Prostate gland (tissue), 2 donors: ENCODE data around the gene CDC42. TPM values are rescaled to one million over a fixed set of nuclear protein-coding genes. Genes with fewer than 3 reads are reported as not detected.

Experiments
- DNase-seq: peaks from one replicate; pipeline ENCODE4 v3.0.0-alpha.2; 2019; ENCODE audit warnings: low spot score
- H3K27ac ChIP-seq, 2 donors: fragments of 200-600 bp; sonication (generic); 2 replicates each; pipeline ENCODE4 v1.5.1; 2017 to 2019
- H3K27me3 ChIP-seq: fragments of 200-600 bp; sonication (generic); replicated peaks from 2 replicates; pipeline ENCODE4 v1.5.1; 2019; ENCODE audit not compliant: insufficient read depth
- H3K36me3 ChIP-seq, 2 donors: fragments of 200-600 bp; sonication (generic); 1 replicate in 1 of 2; 2 replicates in 1 of 2; pipeline versions ENCODE4 v1.5.1 to v1.8.1; 2017 to 2019
- H3K4me1 ChIP-seq: fragments of 200-600 bp; sonication (generic); replicated peaks from 2 replicates; pipeline ENCODE4 v1.5.1; 2019
- H3K4me3 ChIP-seq, 2 donors: fragments of 200-600 bp; sonication (generic); 2 replicates each; pipeline ENCODE4 v1.5.1; 2017 to 2019
- H3K9me3 ChIP-seq: fragments of 200-600 bp; sonication (generic); 2 replicates; pipeline ENCODE4 v1.5.1; 2017
- POLR2A ChIP-seq: fragments of 450-650 bp; IDR thresholded peaks from one replicate; pipeline ENCODE4 v1.6.1; 2016; ENCODE audit warnings: antibody characterized with exemption, mild to moderate bottlenecking
- POLR2AphosphoS5 ChIP-seq: sonication (generic); formaldehyde crosslinking; IDR thresholded peaks from one replicate; pipeline ENCODE4 v1.6.1; 2017; ENCODE audit warnings: antibody characterized with exemption
- WGBS: methylation state at CpG from one replicate; pipeline ENCODE4 v1.1.5; 2018; 5-methylcytosine and 5-hydroxymethylcytosine counted together
- intact Hi-C: fragments of 100-400 bp; cut with DNase I; formaldehyde crosslinking; loops from one replicate; pipeline ENCODE4 v1.14.2; 2022
- total RNA-seq, 2 donors: library from RNA; depleted of rRNA; stranded (reverse); fragments of >200 nt; gene quantifications; one replicate each; pipeline ENCODE4 v1.1.0, GENCODE V29; 2016
- TF ChIP-seq, protein P1 (sequence below), 4 experiments: fragments of 200-600 bp in 2 of 4; fragments of 450-650 bp in 2 of 4; sonication (generic) in 2 of 4; IDR thresholded peaks; 1 replicate in 3 of 4; 2 replicates in 1 of 4; pipeline ENCODE4 v1.5.1; 2016 to 2019; ENCODE audit warnings: antibody characterized with exemption in 4 of 4, mild to moderate bottlenecking in 2 of 4, moderate library complexity in 2 of 4

CDC42 gene
- total RNA-seq, 2 donors from 2014 or later = 164 to 182 TPM

DNA sequence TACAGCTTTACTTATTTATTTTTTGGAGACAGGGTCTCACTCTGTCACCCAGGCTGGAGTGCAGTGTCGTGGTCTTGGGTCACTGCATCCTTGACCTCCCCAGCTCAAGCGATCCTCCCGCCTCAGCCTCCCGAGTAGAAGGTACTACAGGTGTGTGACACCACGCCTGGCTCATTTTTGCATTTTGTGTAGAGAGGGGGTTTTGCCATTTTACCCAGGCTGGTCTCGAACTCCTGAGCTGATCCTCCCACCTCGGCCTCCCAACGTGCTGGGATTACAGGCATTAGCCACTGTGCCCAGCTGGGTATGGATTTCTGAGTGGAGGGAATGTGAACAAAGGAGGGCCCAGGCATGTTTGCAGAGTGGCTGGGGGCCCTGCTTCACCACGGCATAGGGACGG is 46.2 kb downstream of the CDC42 start:
- 89% methylated on average over 10 of the region's 10 CpGs for WGBS

DNA sequence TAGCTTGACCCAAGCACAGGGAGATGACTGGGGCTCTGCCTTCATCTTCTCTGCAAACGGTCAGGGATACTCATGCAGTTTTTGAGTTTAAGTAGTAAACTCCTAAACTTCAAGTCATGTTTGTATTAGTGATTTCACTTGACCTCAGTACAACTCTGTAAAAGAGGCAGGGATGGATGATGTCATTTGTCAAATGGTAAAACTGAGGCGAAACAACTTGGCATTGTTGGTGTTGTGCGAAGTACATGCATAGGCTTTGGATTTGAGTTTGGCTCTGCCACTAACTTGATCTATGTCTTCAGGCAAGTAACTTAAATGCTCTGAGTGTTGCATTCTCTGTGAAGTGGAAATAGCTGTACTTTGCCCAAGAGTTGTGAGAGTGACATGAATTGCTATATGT is 47.7 kb downstream of the CDC42 start:
- Histone ChIP-seq H3K36me3 (no peaks in the 10 kb centered on the region), H3K4me3 (no peak overlapping the region), H3K9me3 (no peaks in the 10 kb centered on the region), H3K4me1 (no peaks in the 10 kb centered on the region), H3K27ac (no peak overlapping the region), H3K27me3 (no peaks in the 10 kb centered on the region)
- intact Hi-C loops = loop anchor here (10.0 kb wide), 1 partner anchor 545 kb away; the partner anchor contains the start of gene C1QC
- 89% methylated on average over 3 of the region's 3 CpGs for WGBS
- TF ChIP-seq POLR2AphosphoS5 = no peak
- TF ChIP-seq, protein P1, sequence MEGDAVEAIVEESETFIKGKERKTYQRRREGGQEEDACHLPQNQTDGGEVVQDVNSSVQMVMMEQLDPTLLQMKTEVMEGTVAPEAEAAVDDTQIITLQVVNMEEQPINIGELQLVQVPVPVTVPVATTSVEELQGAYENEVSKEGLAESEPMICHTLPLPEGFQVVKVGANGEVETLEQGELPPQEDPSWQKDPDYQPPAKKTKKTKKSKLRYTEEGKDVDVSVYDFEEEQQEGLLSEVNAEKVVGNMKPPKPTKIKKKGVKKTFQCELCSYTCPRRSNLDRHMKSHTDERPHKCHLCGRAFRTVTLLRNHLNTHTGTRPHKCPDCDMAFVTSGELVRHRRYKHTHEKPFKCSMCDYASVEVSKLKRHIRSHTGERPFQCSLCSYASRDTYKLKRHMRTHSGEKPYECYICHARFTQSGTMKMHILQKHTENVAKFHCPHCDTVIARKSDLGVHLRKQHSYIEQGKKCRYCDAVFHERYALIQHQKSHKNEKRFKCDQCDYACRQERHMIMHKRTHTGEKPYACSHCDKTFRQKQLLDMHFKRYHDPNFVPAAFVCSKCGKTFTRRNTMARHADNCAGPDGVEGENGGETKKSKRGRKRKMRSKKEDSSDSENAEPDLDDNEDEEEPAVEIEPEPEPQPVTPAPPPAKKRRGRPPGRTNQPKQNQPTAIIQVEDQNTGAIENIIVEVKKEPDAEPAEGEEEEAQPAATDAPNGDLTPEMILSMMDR (IDR thresholded peaks at IDR 0.05) = no peak
- TF ChIP-seq POLR2A = no peak
- DNase-seq = no peak

More for the DNA sequence above, 46.2 kb downstream of the CDC42 start:
- Histone ChIP-seq H3K36me3 (no peaks in the 10 kb centered on the region), H3K9me3 (no peaks in the 10 kb centered on the region), H3K4me3 (no peak overlapping the region), H3K27me3 (no peaks in the 10 kb centered on the region), H3K4me1 (no peaks in the 10 kb centered on the region), H3K27ac (no peak overlapping the region)
- DNase-seq = no peak
- intact Hi-C loops = no loop called here
- TF ChIP-seq POLR2AphosphoS5 (no peak), POLR2A (no peak)
- TF ChIP-seq, protein P1 (IDR thresholded peaks at IDR 0.05) = no peak

DNA sequence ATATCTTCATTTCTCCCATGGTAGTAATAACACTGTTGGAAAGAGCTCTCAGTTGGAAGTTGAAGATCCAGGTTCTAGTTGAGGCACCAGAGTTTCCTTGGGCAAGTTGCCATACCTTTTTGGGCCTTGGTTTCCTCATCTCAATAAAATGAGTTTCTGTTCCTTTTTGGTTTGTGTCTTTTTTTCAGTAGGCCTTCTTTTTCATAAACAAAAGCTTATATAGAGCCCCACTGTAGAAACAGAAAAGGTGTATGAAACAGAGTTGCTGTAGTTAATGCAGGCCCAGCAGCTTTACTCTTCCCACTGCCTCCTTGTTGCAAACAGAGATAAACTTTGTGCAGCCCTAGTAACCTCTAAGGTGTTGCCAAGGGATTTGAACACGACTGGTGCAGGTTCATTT is 48.7 kb downstream of the CDC42 start:
- intact Hi-C loops = loop anchor here (10.0 kb wide), 1 partner anchor 544 kb away; the partner anchor contains the start of gene C1QC
- 38% methylated on average over 1 of the region's 1 CpG for WGBS
- DNase-seq = no peak
- Histone ChIP-seq H3K9me3 (no peaks in the 10 kb centered on the region), H3K4me3 (no peak overlapping the region), H3K27ac (no peak overlapping the region), H3K27me3 (no peaks in the 10 kb centered on the region), H3K4me1 (no peaks in the 10 kb centered on the region), H3K36me3 (no peaks in the 10 kb centered on the region)
- TF ChIP-seq POLR2A (no peak), POLR2AphosphoS5 (no peak)
- TF ChIP-seq, protein P1 (IDR thresholded peaks at IDR 0.05) = no peak

DNA sequence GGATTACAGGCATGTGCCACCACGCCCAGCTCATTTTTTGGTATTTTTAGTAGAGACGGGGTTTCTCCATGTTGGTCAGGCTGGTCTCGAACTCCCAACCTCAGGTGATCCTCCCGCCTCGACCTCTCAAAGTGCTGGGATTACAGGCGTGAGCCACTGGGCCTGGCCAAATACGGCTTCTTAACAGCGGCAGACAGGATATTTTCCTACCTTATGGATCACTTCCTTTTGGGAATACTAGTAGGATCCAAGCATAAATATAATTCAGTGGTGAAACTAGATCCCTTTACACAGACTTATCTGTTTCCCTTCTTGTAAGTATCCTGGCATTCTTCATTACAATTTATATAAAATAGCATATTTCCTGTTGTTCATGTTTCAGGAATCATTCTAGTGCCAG is 49.5 kb downstream of the CDC42 start:
- 85% methylated on average over 8 of the region's 8 CpGs for WGBS
- H3K27ac ChIP-seq = no peak overlapping the region
- DNase-seq = no peak
- intact Hi-C loops = loop anchor here (10.0 kb wide), 1 partner anchor 543 kb away; the partner anchor contains the start of gene C1QC
- no peaks in the 10 kb centered on the region for H3K4me1 ChIP-seq
- H3K4me3 ChIP-seq = no peak overlapping the region
- TF ChIP-seq POLR2AphosphoS5 (no peak), POLR2A (no peak)
- TF ChIP-seq, protein P1 (IDR thresholded peaks at IDR 0.05) = no peak
- H3K27me3 ChIP-seq = no peaks in the 10 kb centered on the region
- no peaks in the 10 kb centered on the region for H3K9me3 ChIP-seq
- H3K36me3 ChIP-seq = no peaks in the 10 kb centered on the region

DNA sequence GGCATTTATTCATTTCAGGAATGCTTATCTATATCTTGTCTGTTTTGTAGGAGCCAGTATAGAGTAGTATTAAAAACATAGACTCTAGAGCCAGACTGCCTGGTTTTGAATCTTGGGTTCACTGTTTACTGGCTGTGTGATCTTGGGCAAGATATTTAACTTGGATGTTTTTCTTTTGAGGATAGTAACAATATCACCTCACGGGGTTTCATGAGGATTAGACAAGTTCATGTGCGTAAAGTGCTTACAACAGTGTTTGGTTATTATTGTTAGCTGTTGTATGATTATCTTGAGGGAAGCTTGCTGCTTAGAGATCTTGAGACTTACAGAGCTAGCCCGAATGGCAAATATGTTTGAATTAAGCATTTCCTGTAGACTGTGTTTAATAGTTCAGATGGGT is 50.2 kb downstream of the CDC42 start:
- intact Hi-C loops = loop anchor here (10.0 kb wide), 1 partner anchor 542 kb away; the partner anchor contains the start of gene C1QC
- H3K9me3 ChIP-seq = no peaks in the 10 kb centered on the region
- 47% methylated on average over 3 of the region's 3 CpGs for WGBS
- no peaks in the 10 kb centered on the region for H3K36me3 ChIP-seq
- no peak for DNase-seq
- no peak overlapping the region for H3K27ac ChIP-seq
- TF ChIP-seq POLR2A = no peak
- TF ChIP-seq POLR2AphosphoS5 = no peak
- TF ChIP-seq, protein P1 (IDR thresholded peaks at IDR 0.05) = no peak
- H3K4me1 ChIP-seq = no peaks in the 10 kb centered on the region
- no peaks in the 10 kb centered on the region for H3K27me3 ChIP-seq
- no peak overlapping the region for H3K4me3 ChIP-seq
